Measurements from ENCODE around the gene PDE4D. TPM values are rescaled to one million over a fixed set of nuclear protein-coding genes. Genes with fewer than 3 reads are reported as not detected.

The PDE4D gene
- total RNA-seq, 4 donors from 2014 or later: 6.0 to 36.2 (median 10.0) TPM

- peak overlapping the region in 3 of 4 donors; percentile 30 to 60 (median 35) for H3K4me3 ChIP-seq
- intact Hi-C loops (cut with DNase I): no loop called here
- H3K36me3 ChIP-seq: no peaks in the 10 kb centered on the region
- no peak for DNase-seq
- 48 to 71% methylated on average over 5 of the region's 5 CpGs for WGBS, 2 donors
- no peak for TF ChIP-seq POLR2A (IDR thresholded peaks at IDR 0.05)
- TF ChIP-seq, protein P1, sequence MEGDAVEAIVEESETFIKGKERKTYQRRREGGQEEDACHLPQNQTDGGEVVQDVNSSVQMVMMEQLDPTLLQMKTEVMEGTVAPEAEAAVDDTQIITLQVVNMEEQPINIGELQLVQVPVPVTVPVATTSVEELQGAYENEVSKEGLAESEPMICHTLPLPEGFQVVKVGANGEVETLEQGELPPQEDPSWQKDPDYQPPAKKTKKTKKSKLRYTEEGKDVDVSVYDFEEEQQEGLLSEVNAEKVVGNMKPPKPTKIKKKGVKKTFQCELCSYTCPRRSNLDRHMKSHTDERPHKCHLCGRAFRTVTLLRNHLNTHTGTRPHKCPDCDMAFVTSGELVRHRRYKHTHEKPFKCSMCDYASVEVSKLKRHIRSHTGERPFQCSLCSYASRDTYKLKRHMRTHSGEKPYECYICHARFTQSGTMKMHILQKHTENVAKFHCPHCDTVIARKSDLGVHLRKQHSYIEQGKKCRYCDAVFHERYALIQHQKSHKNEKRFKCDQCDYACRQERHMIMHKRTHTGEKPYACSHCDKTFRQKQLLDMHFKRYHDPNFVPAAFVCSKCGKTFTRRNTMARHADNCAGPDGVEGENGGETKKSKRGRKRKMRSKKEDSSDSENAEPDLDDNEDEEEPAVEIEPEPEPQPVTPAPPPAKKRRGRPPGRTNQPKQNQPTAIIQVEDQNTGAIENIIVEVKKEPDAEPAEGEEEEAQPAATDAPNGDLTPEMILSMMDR (IDR thresholded peaks at IDR 0.05): no peak
- H3K27ac ChIP-seq: peak overlapping the region; percentile 34 to 83 (median 74)
- H3K4me1 ChIP-seq: peaks cover 6 to 35% (median 19%) of the 10 kb centered on the region in 3 donors
- H3K9me3 ChIP-seq: no peaks in the 10 kb centered on the region
- no peaks in the 10 kb centered on the region for H3K27me3 ChIP-seq
These were observed 767.4 kb downstream of the PDE4D start for GRCh38 chr5:59126016-59126707.

- intact Hi-C loops (cut with DNase I): no loop called here
- H3K27me3 ChIP-seq: no peaks in the 10 kb centered on the region
- peaks cover 6 to 35% (median 19%) of the 10 kb centered on the region in 3 donors for H3K4me1 ChIP-seq
- no peak overlapping the region for H3K4me3 ChIP-seq
- no peak for DNase-seq
- WGBS, 2 donors: 64 to 77% methylated on average over 9 of the region's 9 CpGs
- H3K36me3 ChIP-seq: no peaks in the 10 kb centered on the region
- no peak for TF ChIP-seq POLR2A (IDR thresholded peaks at IDR 0.05)
- TF ChIP-seq, protein P1 (IDR thresholded peaks at IDR 0.05): no peak
- H3K9me3 ChIP-seq: no peaks in the 10 kb centered on the region
- H3K27ac ChIP-seq: peak overlapping the region in 3 of 4 donors; percentile 73 to 75 (median 74)
These were observed 768.2 kb downstream of the PDE4D start for GRCh38 chr5:59125011-59125961.

DNA sequence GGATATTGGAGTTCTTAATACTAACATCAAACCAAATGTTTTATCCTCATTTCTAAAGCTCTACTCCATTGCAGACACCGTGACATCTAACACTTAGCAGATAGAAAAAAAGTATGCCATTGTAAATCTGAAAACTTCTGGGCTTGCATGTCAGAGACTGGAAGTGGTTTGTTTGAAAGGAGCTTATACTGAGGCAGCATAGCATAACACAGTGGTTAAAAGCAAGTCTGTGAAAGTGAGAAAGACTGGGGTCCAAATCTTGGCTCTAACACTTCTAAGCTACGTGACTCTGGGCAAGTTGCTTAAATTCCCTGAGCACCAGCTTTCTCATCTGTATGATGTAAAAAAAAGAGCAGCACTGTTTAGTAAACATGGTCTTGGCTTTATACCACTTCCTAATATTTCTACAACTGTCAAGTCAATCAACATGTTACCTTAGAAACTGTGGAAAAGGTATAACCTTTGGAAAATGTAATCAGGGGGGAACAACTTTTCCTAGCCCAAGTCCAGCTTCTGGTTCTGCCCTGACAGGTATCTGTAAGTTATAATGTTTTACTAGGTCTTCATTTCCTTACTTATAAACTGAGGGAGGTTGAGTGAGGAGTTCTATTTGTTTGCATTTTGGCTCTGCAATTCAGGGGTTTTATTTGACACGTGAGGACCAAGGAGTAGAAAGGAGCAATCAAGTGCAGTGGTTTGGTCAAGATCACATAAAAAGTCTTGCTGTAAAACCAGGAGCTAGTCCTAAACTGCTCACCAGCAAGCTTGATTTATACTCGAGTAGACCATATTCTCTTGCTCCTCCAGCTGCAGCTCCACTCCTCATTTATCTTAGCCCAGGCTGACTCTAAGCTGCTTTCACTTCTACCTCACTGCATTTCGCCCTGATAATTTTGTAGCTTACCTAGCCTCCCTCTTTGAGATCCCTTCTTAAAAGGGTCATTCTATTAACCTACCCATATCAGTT, 769.6 kb downstream of the PDE4D start:
- intact Hi-C loops (cut with DNase I): no loop called here
- WGBS, 2 donors: 66 to 75% methylated on average over 5 of the region's 5 CpGs
- Histone ChIP-seq H3K9me3 (no peaks in the 10 kb centered on the region), H3K4me3 (no peak overlapping the region), H3K27me3 (no peaks in the 10 kb centered on the region), H3K36me3 (no peaks in the 10 kb centered on the region), H3K27ac (peak overlapping the region in 3 of 4 donors; percentile 31 to 54 (median 53)), H3K4me1 (peaks cover 6 to 35% (median 19%) of the 10 kb centered on the region in 3 donors)
- TF ChIP-seq, protein P1 (IDR thresholded peaks at IDR 0.05): no peak
- no peak for TF ChIP-seq POLR2A (IDR thresholded peaks at IDR 0.05)
- no peak for DNase-seq

- intact Hi-C loops (cut with DNase I): no loop called here
- WGBS, 2 donors: 90 to 92% methylated on average over 1 of the region's 1 CpG
- DNase-seq: no peak
- Histone ChIP-seq H3K9me3 (no peaks in the 10 kb centered on the region), H3K4me1 (peaks cover 0 to 18% (median 3%) of the 10 kb centered on the region in 3 donors), H3K27me3 (no peaks in the 10 kb centered on the region), H3K27ac (no peak overlapping the region), H3K36me3 (no peaks in the 10 kb centered on the region), H3K4me3 (no peak overlapping the region)
- TF ChIP-seq, protein P1 (IDR thresholded peaks at IDR 0.05): no peak
- TF ChIP-seq POLR2A (IDR thresholded peaks at IDR 0.05): no peak
These were observed 774.0 kb downstream of the PDE4D start for GRCh38 chr5:59119480-59119879.

Measured in esophagus squamous epithelium (tissue), 5 donors.